HEK293 (cell line): ENCODE results near the gene DNAJC27.

Source experiments
- CTCF ChIA-PET: fragments of 350-600 bp; formaldehyde crosslinking; extraction: SDS; loops from one replicate; lab custom pipeline; 2021; ENCODE audit warnings: antibody characterized with exemption; lab: Yijun Ruan, JAX
- POLR2A ChIA-PET: fragments of 300-600 bp; formaldehyde crosslinking; extraction: SDS; loops from one replicate; lab custom pipeline; 2020; ENCODE audit warnings: antibody characterized with exemption, inconsistent platforms; lab: Yijun Ruan, JAX
- H3K27ac ChIP-seq: fragments of 200-500 bp; sonication (Bioruptor generic); 2 replicates; pipeline ENCODE4 v1.5.1; 2014; ENCODE audit warnings: low read depth, low read length, control low read depth, inconsistent platforms; ENCODE audit errors: extremely low read depth
- H3K36me3 ChIP-seq, 2 experiments: fragments of 200-500 bp in 1 of 2; sonication (Bioruptor generic) in 1 of 2; 1 replicate in 1 of 2; 2 replicates in 1 of 2; pipeline ENCODE4 v1.5.1; 2014 to 2017; ENCODE audit warnings: inconsistent platforms in 2 of 2, low read length in 2 of 2; ENCODE audit not compliant: control insufficient read depth in 2 of 2, insufficient read depth in 1 of 2
- H3K4me1 ChIP-seq: fragments of 200-500 bp; sonication (Bioruptor generic); 2 replicates; pipeline ENCODE4 v1.5.1; 2014; ENCODE audit warnings: mild to moderate bottlenecking, low read length, inconsistent platforms; ENCODE audit not compliant: control insufficient read depth, insufficient read depth
- H3K4me3 ChIP-seq: 2 replicates; pipeline ENCODE4 v1.5.1; 2011; ENCODE audit warnings: low read depth, mild to moderate bottlenecking, control low read depth, low read length, moderate library complexity
- H3K9me3 ChIP-seq: fragments of 200-500 bp; sonication (Bioruptor generic); 2 replicates; pipeline ENCODE4 v1.5.1; 2014; ENCODE audit warnings: low read depth, low read length, inconsistent platforms; ENCODE audit not compliant: control insufficient read depth, insufficient read depth
- GLI2 ChIP-seq: fragments of 450-650 bp; formaldehyde crosslinking; IDR thresholded peaks from 2 replicates; pipeline ENCODE4; 2017; ENCODE audit warnings: missing biosample characterization, missing genetic modification characterization, low read depth, borderline replicate concordance
- KLF1 ChIP-seq: fragments of 450-650 bp; formaldehyde crosslinking; IDR thresholded peaks from 2 replicates; pipeline ENCODE4 v1.5.1; 2016; ENCODE audit warnings: missing biosample characterization, missing genetic modification characterization
- KLF10 ChIP-seq: fragments of 450-650 bp; IDR thresholded peaks from 2 replicates; pipeline ENCODE4 v1.5.1; 2018; ENCODE audit warnings: missing biosample characterization, mild to moderate bottlenecking, missing genetic modification characterization
- PATZ1 ChIP-seq: fragments of 450-650 bp; formaldehyde crosslinking; IDR thresholded peaks from 2 replicates; pipeline ENCODE4 v1.5.1; 2016; ENCODE audit warnings: missing biosample characterization, missing genetic modification characterization
- PRDM1 ChIP-seq: fragments of 450-650 bp; formaldehyde crosslinking; IDR thresholded peaks from 2 replicates; pipeline ENCODE4; 2016; ENCODE audit warnings: missing biosample characterization, missing genetic modification characterization
- SP2 ChIP-seq: fragments of 450-650 bp; formaldehyde crosslinking; IDR thresholded peaks from 2 replicates; pipeline ENCODE4 v1.5.1; 2016; ENCODE audit warnings: missing biosample characterization, missing genetic modification characterization
- SP3 ChIP-seq: fragments of 450-650 bp; formaldehyde crosslinking; IDR thresholded peaks from 2 replicates; pipeline ENCODE4 v1.5.1; 2016; ENCODE audit warnings: missing biosample characterization, missing genetic modification characterization
- ZBTB20 ChIP-seq: fragments of 450-650 bp; formaldehyde crosslinking; IDR thresholded peaks from 2 replicates; pipeline ENCODE4 v1.5.1; 2016; ENCODE audit warnings: missing biosample characterization, missing genetic modification characterization
- ZBTB21 ChIP-seq: fragments of 450-650 bp; formaldehyde crosslinking; IDR thresholded peaks from 2 replicates; pipeline ENCODE4 v1.5.1; 2017; ENCODE audit warnings: missing biosample characterization, missing genetic modification characterization
- ZBTB7A ChIP-seq: fragments of 450-650 bp; formaldehyde crosslinking; IDR thresholded peaks from 2 replicates; pipeline ENCODE4 v1.5.1; 2016; ENCODE audit warnings: low read depth, missing biosample characterization, missing genetic modification characterization
- ZNF132 ChIP-seq: fragments of 450-650 bp; formaldehyde crosslinking; IDR thresholded peaks from 2 replicates; pipeline ENCODE4 v1.5.1; 2017; ENCODE audit warnings: missing biosample characterization, missing genetic modification characterization, borderline replicate concordance
- ZNF169 ChIP-seq: fragments of 450-650 bp; formaldehyde crosslinking; IDR thresholded peaks from 2 replicates; pipeline ENCODE4 v1.5.1; 2016; ENCODE audit warnings: missing biosample characterization, missing genetic modification characterization
- ZNF221 ChIP-seq: fragments of 450-650 bp; formaldehyde crosslinking; IDR thresholded peaks from 2 replicates; pipeline ENCODE4 v1.5.1; 2017; ENCODE audit warnings: missing biosample characterization, missing genetic modification characterization, borderline replicate concordance
- ZNF324 ChIP-seq: fragments of 450-650 bp; formaldehyde crosslinking; IDR thresholded peaks from 2 replicates; pipeline ENCODE4 v1.5.1; 2016; ENCODE audit warnings: missing biosample characterization, missing genetic modification characterization
- ZNF341 ChIP-seq: fragments of 450-650 bp; formaldehyde crosslinking; IDR thresholded peaks from 2 replicates; pipeline ENCODE4; 2016; ENCODE audit warnings: low read depth, missing biosample characterization, missing genetic modification characterization
- ZNF354C ChIP-seq: fragments of 450-650 bp; formaldehyde crosslinking; IDR thresholded peaks from 2 replicates; pipeline ENCODE4 v1.5.1; 2016; ENCODE audit warnings: missing biosample characterization, missing genetic modification characterization, low read depth, borderline replicate concordance
- ZNF530 ChIP-seq: fragments of 450-650 bp; formaldehyde crosslinking; IDR thresholded peaks from 2 replicates; pipeline ENCODE4 v1.5.1; 2016; ENCODE audit warnings: low read depth, missing biosample characterization, missing genetic modification characterization
- ZNF701 ChIP-seq: fragments of 450-650 bp; formaldehyde crosslinking; IDR thresholded peaks from 2 replicates; pipeline ENCODE4 v1.5.1; 2016; ENCODE audit warnings: missing biosample characterization, missing genetic modification characterization
- ZNF785 ChIP-seq: fragments of 450-650 bp; formaldehyde crosslinking; IDR thresholded peaks from 2 replicates; pipeline ENCODE4 v1.5.1; 2016; ENCODE audit warnings: missing biosample characterization, missing genetic modification characterization
- ZNF830 ChIP-seq: fragments of 450-650 bp; IDR thresholded peaks from 2 replicates; pipeline ENCODE4 v1.5.0; 2018; ENCODE audit warnings: missing biosample characterization, missing genetic modification characterization, low read depth, mild to moderate bottlenecking, moderate library complexity
- ZSCAN16 ChIP-seq: fragments of 450-650 bp; formaldehyde crosslinking; IDR thresholded peaks from 2 replicates; pipeline ENCODE4 v1.5.1; 2016; ENCODE audit warnings: missing biosample characterization, missing genetic modification characterization
- TF ChIP-seq, protein P1 (sequence below): IDR thresholded peaks from 2 replicates; pipeline ENCODE4 v1.6.1; 2011; ENCODE audit warnings: mild to moderate bottlenecking, low read depth, low read length, borderline replicate concordance

The DNAJC27 gene

GRCh38 chr2:24986372-24986771 is 14.6 kb upstream of the DNAJC27 start (continued):
- TF ChIP-seq PATZ1 (no peak), ZNF530 (tag by site-specific recombination) (no peak), SP3 (no peak), ZBTB21 (no peak), ZNF785 (tag by site-specific recombination) (no peak), ZNF132 (tag by site-specific recombination) (no peak), PRDM1 (no peak), GLI2 (tag by site-specific recombination) (no peak), KLF1 (tag by site-specific recombination) (no peak), ZBTB20 (tag by site-specific recombination) (no peak), ZNF221 (tag by site-specific recombination) (no peak), ZNF354C (no peak)
- TF ChIP-seq, protein P1, sequence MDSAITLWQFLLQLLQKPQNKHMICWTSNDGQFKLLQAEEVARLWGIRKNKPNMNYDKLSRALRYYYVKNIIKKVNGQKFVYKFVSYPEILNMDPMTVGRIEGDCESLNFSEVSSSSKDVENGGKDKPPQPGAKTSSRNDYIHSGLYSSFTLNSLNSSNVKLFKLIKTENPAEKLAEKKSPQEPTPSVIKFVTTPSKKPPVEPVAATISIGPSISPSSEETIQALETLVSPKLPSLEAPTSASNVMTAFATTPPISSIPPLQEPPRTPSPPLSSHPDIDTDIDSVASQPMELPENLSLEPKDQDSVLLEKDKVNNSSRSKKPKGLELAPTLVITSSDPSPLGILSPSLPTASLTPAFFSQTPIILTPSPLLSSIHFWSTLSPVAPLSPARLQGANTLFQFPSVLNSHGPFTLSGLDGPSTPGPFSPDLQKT, result no peak

DNA sequence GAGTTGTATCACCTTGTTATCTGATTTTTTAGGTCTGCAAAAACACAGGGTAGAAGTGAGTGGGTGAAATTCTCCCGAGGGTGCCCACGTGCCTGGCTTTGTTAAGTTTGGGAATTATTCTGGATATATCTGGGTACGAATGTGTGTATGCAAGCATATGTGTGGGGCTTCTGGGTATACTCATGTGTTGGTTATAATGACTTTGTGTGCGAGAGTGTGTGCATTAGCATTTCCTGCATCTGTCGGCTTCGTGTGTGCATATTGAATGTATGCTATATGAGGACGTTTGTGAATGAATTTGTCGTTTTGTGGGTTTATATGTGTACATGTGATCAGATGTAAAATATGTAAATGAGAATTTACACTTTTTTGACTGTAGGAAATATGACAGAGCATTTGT is 13.8 kb upstream of the DNAJC27 start:
- H3K27ac ChIP-seq, result no peak overlapping the region
- TF ChIP-seq ZNF830, result no peak
- TF ChIP-seq ZNF701, result no peak
- no peak for TF ChIP-seq ZNF169
- TF ChIP-seq ZNF341, result no peak
- TF ChIP-seq SP2 (tag by site-specific recombination), result no peak
- H3K4me1 ChIP-seq, result no peaks in the 10 kb centered on the region
- POLR2A ChIA-PET, result no interaction called here
- no peaks in the 10 kb centered on the region for H3K36me3 ChIP-seq
- H3K4me3 ChIP-seq, result no peak overlapping the region
- H3K9me3 ChIP-seq, result no peaks in the 10 kb centered on the region
- CTCF ChIA-PET, result interaction anchor here (1.1 to 1.4 kb wide), 3 partner anchors 10 to 145 kb away, joined by 3 to 11 read pairs (median 3); no protein-coding TSS in a partner anchor

GRCh38 chr2:24984912-24985311 is 13.2 kb upstream of the DNAJC27 start:
- ChIA-PET CTCF (interaction anchor here (0.6 to 1.3 kb wide), 4 partner anchors 9 to 146 kb away, joined by 3 to 11 read pairs (median 4); no protein-coding TSS in a partner anchor), POLR2A (no interaction called here)
- no peak overlapping the region for H3K27ac ChIP-seq
- H3K4me1 ChIP-seq, result no peaks in the 10 kb centered on the region
- no peaks in the 10 kb centered on the region for H3K36me3 ChIP-seq
- TF ChIP-seq ZBTB7A (tag by site-specific recombination) (no peak), ZSCAN16 (tag by site-specific recombination) (no peak), ZNF324 (tag by site-specific recombination) (no peak), KLF10 (tag by site-specific recombination) (no peak)
- H3K9me3 ChIP-seq, result no peaks in the 10 kb centered on the region
- no peak overlapping the region for H3K4me3 ChIP-seq
